HG02571 (cell line): ENCODE results near the gene CMPK1.
A peak's percentile ranks its signal among the peaks of the same experiment; 100 is the strongest.
"Not testable (repeated sequence)": the region's sequence is repeated elsewhere in the genome, so short reads cannot be mapped to it uniquely, and the experiment has no call there.

Experiments
- ATAC-seq: cut with Tn5 transposase; IDR thresholded peaks from one replicate; pipeline ENCODE4 v1.9.1; 2021; ENCODE audit warnings: mild to moderate bottlenecking, moderate library complexity; ENCODE audit not compliant: unreplicated experiment

The CMPK1 gene

DNA sequence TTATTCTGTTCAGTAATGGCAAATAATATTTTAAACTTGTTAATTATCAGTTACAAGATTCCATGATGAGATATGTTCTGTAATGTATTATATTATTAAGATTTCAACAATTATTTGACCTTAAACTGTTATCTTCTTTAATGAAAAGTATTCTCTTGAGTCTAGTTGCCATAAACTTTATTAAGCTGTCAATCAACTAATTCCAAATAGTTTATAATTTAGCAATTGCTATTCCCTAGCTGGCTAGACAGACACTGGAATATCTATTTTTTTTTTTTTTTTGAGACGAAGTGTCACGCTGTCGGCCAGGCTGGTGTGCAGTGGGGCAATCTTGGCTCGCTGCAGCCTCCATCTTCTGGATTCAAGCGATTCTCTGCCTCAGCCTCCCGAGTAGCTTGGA, 3.8 kb downstream of the CMPK1 start:
- ATAC-seq: no peak

DNA sequence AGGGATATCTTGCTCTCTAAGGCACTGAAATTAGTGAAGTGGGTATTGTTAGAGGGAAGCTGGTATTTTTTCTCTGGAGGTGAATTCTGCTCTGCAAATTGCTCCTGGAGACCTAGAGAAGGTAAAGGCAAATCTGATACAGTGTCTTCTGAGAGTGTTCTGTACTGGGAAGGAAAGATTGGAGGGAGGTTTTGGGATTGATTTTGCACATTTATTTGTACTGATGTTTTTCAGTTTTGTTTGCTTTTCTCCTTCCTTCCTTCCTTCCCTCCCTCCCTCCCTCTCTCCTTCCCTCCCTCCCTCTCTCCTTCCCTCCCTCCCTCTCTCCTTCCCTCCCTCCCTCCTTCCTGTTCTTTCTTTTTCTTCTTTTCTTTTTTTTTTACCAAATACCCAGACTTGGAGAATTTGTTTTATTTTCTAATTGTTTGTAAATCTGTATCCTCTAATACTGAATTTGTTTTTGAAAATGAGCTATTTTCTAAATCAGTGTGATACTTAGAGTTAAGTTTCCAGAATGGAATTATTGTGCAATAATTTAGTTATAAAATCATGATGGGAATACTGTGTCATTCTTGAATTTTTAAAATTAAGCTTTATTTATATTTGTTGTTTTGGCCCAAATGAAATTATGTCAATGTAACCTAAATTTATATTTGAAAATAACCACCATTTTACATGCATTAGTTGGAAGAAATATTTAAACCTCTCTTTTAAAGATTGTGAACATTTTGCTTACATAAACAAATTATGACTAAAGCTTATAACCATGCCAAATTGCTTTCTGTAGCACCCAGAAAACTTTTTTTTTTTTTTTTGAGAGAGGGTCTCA, 4.9 kb downstream of the CMPK1 start:
- ATAC-seq: no peak

DNA sequence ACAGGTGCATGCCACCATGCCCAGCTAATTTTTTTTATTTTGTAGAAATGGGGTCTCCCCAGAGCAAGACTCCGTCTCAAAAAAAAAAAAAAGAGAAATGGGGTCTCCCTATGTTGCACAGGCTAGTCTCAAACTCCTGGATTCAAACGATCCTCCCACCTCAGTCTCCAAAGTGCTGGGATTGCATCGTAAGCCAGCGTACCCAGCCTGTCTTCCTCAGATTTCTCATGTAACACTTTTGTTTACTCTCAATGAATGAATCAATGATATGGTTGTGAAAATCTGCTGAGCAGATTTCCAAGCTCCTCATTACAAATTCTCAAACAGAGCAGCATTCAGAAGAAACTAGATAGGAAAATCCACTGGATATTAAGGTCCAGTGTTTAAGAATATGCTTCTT, 6.6 kb downstream of the CMPK1 start:
- no peak for ATAC-seq

DNA sequence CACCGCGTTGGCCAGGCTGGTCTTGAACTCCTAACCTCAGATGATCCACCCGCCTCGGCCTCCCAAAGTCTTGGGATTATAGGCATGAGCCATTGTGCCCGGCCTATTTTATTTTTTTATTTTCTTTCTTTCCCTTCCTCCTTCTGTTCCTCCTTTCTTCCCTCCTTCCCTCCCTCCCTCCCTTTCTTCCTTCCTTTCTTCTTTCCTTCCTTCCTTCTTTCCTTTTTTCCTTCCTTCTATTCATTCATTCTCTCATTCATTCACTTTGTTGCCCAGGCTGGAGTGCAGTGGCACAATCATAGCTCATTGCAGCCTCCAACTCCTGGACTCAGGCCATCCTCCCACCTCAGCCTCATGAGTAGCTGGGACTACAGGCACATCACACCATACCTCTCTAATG, 13.4 kb downstream of the CMPK1 start:
- not testable (repeated sequence) for ATAC-seq

DNA sequence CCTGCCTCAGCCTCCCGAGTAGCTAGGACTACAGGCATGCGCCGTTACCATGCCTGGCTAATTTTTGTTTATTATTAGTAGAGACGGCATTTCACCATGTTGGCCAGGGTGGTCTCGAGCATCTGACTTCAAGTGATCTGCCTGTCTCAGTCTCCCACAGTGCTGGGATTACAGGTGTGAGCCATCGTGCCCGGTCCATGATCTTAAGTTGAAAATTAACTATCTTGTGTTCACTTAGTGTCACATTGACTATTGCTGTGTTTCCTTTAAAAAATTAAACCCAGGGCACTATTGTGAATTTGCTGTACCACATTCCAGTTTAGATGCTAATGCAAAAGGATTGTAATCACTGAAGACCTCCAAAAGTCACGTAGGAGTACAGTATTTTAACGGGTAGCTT, 14.1 kb downstream of the CMPK1 start:
- no peak for ATAC-seq

DNA sequence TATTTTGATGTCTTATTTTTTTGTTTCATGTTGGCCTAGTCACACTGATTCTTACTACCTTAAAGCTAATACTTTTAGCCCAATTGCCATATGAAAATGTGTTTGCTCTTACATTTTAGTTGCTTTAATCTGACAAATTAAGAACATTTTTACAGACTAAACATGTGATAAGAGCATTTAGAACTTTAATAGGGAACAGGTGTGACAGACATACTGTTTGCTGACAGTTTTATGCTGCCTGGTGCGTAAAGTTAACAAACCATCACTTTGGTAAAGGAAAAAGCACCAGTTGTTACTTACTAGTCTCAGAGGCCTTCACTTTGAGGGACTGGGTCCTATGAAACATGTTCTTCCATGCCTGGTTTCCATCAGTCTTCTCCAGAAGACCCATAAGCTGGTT, 14.7 kb downstream of the CMPK1 start:
- ATAC-seq: no peak

DNA sequence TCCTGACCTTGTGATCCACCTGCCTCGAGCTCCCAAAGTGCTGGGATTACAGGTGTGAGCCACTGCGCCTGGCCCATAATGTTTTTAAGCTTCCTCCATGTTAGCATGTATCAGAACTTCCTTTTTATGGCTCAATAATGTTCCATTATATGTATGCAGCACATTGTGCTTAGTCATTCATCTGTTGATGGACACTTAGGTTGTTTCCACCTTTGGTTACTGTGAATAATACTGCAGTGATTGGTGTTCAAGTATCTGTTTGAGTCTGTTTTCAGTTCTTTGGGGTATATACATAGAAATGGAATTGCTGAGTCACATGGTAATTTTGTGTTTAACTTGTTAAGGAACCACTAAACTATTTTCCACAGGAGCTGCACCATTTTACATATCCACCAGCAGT, 17.7 kb downstream of the CMPK1 start:
- ATAC-seq: peak; percentile 91

DNA sequence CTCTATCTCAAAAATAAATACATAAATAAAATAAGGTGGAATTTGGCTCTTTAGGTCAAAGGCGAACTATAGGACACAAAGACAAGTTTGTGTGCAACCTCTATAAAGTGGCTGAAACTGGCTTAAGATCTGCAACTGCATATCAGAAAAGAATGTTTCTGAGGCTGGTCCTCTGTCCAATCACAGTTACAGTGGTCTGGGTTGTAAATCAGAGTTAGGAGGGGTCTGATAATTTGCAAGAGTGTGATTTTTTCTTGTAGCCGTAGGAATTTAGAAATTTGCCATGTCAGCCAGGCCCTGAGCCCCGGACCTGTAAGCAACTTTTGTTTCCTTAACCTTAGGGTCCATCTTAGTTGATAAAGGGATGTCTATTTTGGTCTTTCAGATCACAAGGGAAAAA, 27.8 kb downstream of the CMPK1 start:
- ATAC-seq: no peak

DNA sequence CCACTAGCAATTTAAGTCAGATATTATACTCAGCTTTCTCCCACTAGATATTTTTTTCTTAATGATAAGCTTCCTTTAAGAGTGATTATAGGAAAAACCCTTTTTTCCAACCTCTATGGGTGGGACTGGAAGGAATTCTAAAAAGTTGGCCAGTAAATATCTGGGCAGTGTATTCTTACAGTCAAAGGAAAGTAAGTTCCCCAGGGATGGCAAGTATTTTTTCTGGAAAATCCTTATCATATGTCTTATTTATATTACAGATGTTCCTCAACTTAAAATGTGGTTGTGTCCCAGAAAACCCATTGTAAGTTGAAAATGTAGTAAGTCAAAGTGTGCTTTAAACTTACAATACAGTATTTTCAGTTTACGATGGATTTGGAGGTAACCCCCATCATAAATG, 29.2 kb downstream of the CMPK1 start:
- no peak for ATAC-seq

DNA sequence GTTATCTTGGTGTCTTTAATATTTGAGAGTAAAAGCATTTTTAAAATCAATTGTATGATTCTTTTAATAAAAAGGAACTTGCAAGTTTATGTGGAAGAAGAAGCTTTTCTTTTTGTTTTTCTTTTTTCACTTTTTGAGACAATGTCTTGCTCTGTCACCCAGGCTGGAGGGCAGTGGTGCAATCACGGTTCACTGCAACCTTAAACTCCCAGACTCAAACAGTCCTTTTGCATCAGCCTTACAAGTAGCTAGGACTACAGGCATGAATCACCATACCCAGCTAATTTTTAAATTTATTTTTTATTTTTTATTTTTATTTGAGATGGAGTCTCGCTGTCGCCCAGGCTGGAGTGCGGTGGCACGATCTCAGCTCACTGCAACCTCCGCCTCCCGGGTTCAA, 34.1 kb downstream of the CMPK1 start:
- no peak for ATAC-seq

DNA sequence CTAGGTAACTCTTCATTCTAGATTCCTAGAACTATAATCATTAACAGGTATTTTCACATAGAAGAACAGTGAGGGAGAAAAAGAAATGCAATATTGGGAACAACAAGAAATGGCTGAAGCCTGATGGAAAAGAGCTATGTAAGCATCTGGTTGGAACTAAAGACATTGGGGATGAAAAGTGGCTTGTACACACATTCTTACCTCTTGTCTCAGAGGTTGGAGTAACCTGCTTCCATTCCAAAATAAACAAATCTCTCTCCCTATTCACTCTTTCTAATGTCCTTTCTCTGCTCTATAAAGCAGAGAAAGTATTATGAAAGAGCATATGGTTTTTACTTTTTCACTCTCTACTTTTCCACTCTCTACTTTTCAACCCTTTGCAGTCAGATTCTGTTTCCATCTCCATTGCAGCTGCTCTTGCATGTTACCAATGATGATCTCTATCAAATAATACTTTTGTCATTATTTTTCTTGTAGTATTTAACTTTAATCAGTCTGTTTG, 37.5 kb downstream of the CMPK1 start:
- ATAC-seq: no peak

DNA sequence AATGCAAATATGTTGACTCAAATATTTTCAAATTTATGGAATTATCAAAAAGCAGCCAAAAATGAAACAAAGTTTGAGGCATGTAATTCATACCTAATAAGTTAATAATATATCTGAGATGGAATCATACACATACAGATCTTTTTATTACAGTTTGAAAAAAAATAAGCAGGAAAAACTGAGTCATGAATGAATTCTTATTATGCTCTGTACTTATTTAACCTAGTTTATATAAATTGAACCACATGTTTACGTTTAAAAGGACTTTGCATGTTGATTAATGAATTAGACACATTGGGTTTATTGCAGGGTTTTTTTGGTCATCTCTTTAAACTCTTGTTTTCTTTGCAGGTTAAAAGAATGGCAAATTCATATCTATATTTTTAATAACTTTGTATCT, 40.9 kb downstream of the CMPK1 start:
- no peak for ATAC-seq

DNA sequence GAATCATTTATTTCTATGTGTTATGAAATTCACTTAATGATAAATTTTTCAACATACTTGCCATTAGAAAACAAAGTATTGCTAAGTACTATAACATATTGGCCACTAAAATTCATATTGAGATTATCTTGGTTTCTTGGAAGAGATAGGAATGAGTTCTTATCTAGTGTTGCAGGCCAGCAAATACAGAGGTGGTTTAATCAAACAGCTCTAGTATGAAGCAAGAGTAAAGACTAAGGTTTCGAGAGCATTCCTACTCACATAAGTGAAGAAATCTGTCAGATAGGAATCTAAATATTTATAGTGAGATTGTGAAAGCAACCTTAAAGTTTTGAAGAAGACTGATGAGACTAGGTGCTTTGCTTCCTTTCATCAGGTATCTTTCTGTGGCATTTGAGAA, 44.6 kb downstream of the CMPK1 start:
- ATAC-seq: no peak

DNA sequence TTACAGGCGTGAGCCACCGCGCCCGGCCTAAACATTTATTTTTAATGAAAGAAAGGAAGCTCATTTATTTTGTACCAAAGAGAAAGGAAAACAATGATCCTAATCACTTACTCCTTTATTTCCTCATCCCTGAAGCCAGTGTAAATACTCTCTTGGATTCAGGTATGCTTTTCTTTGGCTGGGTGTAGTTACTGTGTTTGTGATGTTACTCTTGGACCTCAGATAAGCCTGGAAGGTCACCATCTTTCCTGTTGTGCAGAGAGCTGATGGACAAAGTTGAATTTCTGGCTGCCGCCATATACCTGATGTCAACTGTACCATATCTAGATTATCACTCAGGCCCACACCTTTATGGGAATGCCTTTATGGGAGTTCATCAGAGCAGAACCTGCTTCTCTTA, 47.1 kb downstream of the CMPK1 start:
- ATAC-seq: no peak

DNA sequence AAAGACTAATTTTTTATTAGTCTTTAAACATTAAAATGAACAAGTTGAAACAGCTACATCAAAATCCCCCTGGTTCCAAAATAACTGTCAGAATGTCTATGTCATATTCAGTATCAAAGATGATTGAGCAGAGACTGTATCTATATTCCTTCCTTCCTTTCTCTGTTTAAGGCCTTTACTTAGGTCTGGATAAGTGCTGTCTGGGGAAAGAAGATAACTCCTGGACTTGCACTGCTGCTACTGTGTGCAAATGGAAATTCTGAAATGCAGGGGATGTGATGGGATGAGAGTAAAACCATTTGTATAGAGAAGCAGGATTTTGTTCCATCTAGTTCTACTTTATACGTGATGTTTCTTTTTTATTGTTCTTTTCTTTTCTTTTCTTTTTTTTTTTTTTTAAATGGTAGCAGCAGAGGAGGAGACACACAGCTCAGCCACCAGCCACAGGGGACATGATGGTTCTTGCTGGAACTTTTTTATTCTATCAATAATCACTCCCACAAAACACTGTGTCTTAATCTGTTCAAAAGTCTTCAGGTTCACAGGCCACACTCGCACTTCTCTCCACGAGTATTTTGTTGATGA, 48.9 kb downstream of the CMPK1 start:
- ATAC-seq: no peak

DNA sequence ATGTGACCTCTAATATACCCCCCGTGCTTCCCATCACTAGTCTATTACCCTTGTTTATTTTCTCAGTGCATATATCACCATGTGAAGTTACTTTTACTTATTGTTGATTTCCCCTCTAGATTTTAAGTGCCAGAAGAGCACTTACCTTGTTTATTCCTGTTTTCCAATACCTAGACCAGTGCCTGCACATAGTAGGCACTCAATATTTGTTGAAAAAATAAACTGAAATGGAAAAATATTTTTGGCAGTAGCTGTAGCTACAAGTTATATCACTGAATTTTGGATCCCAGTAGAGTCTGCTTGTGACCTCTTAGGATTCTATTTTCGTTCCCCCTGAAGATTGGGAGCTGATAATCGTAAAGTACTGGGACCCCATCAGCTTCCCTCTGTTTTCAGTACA, 50.5 kb downstream of the CMPK1 start:
- no peak for ATAC-seq

DNA sequence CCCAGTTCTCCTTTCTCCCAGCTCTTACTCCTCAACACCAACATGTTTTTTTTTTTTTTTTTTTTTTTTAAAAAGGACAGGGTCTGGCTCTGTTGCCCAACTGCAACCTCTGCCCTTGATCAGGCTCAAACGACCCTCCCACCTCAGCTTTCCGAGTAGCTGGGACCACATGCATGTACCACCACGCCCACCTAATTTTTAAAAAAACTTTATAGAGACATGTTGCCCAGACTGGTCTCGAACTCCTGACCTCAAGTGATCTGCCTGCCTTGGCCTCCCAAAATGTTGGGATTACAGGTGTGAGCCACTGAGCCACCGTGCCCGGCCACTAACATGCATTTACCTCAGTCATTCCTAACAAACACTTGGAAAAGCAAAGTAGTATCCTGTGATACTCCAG, 51.4 kb downstream of the CMPK1 start:
- ATAC-seq: no peak

DNA sequence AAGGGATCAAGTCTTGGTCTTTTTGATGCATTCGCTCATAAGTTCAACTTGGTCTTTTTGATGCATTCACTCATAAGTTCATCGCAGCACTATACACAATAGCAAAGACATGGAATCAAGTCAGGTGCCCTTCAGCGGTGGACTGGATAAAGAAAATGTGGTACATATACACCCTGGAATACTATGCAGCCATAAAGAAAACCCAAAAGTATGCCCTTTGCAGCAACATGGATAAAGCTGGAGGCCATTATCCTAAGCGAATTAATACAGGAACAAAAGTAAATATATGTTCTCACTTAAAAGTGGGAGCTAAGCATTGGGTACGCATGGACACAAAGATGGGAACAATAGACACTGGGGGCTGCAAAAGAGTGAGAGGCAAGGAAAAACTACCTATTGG, 52.7 kb downstream of the CMPK1 start:
- no peak for ATAC-seq

DNA sequence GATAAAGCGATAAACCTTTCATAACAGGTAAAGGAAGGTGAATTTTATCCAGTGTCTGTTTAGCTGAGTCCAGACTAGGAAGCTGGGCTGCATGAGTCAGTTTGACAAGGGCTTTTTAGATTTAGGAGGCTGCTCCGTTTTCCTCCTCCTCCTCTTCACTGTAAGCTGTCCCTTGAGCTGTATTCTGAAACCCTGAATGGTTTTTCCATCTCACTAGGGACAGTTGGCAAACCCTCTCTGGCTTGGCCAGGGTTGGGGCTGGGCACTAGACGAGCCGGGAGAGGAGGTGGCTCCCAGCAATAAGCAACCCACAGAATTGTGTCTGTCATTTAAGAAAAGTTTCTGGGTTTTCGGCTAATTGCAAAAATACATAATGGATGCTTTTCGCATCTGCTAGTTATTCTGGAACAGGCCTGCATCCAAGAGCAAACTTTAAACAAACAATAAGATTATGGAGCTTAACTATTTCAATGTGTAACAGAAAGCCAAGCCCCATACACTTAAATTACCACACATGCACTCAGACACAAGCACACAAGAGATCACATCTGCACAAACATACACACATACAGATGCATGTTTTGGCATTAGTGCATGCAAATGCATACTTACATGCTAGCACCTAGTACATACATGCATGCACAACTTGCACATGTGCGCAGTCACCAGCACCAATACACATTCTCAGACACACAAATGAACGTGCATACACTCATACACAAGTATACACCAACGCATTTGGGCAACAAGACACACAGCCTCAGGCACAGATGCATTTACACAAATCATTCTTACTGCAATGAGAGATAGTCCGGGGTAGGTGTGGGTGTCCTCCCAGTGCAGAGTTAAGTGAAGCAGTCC, 54.7 kb downstream of the CMPK1 start:
- ATAC-seq: no peak

DNA sequence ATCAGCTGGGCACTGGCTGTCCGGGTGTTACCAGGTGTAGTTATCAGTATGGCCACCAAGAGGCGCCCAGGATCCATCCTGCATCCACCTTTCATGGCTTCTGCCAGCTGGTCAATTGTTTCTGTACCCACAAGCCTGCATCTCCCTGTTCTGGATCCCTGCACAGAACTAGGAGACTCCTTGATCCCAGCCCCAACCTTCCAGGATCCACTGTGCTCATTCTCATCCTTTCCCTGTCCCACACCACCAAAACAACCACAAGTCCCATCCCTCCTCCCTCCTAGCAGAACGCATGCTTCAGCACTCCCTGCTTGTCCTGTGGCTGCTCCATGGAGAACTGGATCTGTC, 55.3 kb downstream of the CMPK1 start:
- peak; percentile 66 for ATAC-seq

DNA sequence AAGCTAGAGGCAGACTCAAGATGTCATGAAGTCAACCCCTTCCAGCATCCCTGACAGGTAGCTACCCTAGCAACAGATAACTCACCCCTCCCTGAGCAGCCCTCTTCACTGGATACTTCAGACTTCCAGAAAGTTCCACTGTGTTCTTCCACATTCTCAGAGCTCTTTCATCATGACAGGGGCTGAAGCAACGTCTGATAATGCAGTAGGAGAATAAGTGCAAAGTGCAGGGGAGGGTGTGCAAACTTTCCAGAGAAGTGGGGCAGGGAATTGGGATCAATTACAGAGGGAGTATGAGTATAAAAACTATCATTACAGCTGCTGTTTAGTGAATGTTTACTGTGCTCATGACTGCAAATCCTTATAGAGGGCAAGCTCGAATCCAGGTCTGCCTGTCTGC, 56.1 kb downstream of the CMPK1 start:
- ATAC-seq: no peak

DNA sequence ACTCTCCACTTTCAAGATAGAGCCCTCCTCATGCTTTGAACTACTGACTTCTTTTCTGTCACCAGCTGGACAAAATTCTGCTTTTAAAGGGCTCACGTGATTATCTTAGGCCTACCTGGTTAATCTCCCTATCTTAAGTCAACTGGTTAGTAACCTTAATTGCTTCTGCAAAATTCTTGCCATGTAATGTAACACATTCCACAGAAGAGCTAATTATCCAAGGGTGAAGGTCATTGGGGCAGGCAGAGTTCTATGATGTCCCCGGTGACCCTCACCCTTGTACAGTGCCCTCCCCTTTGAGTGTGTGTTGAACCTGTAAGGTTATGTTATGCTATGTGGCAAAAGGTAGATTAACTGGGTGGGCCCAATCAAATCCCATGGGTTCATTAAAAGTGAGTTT, 57.3 kb downstream of the CMPK1 start:
- ATAC-seq: no peak
